Choroid plexus epithelial cell (primary cell): ENCODE results near the gene CIAO2B.
"Not testable (repeated sequence)": the region's sequence is repeated elsewhere in the genome, so short reads cannot be mapped to it uniquely, and the experiment has no call there.

Source experiments
- DNase-seq: peaks from one replicate; pipeline ENCODE4 v3.0.0-alpha.2; 2010; ENCODE audit warnings: low read depth
- H3K4me3 ChIP-seq: 2 replicates; pipeline ENCODE4 v1.5.1; 2011; ENCODE audit warnings: low read depth, mild to moderate bottlenecking, control low read depth, low read length, moderate library complexity
- TF ChIP-seq, protein P1 (sequence below): conservative IDR thresholded peaks from 2 replicates; pipeline ENCODE4 v1.5.1; 2011; ENCODE audit warnings: low read depth, mild to moderate bottlenecking, control low read depth, inconsistent platforms, low read length, moderate library complexity

The CIAO2B gene

GRCh38 chr16:66961065-66961744 is 27.0 kb upstream of the CIAO2B start, which contains the start of gene CES3:
Gene CES3, plus strand, starts transcription at chr16:66961266. Its CDS starts 42 bp downstream, at chr16:66961308.
- no peak within 1 kb of the TSS for H3K4me3 ChIP-seq
- DNase-seq, result peak; percentile 84
- TF ChIP-seq, protein P1, sequence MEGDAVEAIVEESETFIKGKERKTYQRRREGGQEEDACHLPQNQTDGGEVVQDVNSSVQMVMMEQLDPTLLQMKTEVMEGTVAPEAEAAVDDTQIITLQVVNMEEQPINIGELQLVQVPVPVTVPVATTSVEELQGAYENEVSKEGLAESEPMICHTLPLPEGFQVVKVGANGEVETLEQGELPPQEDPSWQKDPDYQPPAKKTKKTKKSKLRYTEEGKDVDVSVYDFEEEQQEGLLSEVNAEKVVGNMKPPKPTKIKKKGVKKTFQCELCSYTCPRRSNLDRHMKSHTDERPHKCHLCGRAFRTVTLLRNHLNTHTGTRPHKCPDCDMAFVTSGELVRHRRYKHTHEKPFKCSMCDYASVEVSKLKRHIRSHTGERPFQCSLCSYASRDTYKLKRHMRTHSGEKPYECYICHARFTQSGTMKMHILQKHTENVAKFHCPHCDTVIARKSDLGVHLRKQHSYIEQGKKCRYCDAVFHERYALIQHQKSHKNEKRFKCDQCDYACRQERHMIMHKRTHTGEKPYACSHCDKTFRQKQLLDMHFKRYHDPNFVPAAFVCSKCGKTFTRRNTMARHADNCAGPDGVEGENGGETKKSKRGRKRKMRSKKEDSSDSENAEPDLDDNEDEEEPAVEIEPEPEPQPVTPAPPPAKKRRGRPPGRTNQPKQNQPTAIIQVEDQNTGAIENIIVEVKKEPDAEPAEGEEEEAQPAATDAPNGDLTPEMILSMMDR, result peak; percentile 90

GRCh38 chr16:66960270-66960669 is 26.1 kb upstream of the CIAO2B start:
- no peak for DNase-seq
- TF ChIP-seq, protein P1, result no peak
- H3K4me3 ChIP-seq, result no peak overlapping the region

GRCh38 chr16:66959704-66960161 is 25.5 kb upstream of the CIAO2B start:
- H3K4me3 ChIP-seq, result no peak overlapping the region
- TF ChIP-seq, protein P1, result no peak
- DNase-seq, result no peak

DNA sequence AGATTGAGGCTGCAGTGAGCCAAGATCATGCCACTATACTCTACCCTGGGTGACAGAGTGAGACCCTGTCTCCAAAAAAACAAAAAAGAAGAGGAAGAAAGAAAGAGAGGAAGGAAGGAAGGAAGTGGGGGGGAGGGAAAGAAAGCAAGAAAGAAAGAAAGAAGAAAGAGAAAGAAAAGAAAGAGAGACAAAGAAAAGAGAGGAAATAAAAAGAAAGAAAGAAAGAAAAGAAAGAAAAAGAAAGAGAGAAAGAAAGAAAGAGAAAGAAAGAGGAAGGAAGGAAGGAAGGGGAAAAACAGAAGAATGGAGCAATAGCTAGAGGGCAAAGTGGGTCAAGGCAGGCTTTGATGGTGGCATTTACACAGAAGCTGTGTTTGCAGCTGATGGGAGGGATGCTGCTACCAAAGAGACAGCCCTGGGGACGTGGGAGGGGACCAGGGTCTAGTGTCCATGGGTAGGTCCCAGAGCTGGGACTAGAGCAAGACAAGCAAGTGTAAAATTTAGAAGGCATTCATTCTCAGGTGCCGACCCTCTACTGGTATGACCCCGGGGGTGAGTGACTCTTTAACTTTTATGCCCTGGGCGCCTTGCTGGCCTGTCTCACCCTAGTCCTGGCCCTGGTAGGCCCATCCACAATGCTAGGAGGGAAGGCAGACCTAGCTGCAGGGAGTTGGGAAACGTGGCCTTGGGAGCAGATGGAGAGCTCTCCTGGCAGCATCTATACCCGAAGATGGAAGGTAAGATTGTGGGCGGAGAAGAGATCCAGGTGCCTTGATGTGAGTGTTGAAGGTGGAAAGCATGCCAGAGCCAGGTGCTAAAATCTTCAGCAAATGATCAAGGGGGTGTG is 24.9 kb upstream of the CIAO2B start:
- DNase-seq, result no peak
- TF ChIP-seq, protein P1, result no peak
- no peak overlapping the region for H3K4me3 ChIP-seq

GRCh38 chr16:66956154-66956457 is 21.9 kb upstream of the CIAO2B start:
- not testable (repeated sequence) for H3K4me3 ChIP-seq, DNase-seq

DNA sequence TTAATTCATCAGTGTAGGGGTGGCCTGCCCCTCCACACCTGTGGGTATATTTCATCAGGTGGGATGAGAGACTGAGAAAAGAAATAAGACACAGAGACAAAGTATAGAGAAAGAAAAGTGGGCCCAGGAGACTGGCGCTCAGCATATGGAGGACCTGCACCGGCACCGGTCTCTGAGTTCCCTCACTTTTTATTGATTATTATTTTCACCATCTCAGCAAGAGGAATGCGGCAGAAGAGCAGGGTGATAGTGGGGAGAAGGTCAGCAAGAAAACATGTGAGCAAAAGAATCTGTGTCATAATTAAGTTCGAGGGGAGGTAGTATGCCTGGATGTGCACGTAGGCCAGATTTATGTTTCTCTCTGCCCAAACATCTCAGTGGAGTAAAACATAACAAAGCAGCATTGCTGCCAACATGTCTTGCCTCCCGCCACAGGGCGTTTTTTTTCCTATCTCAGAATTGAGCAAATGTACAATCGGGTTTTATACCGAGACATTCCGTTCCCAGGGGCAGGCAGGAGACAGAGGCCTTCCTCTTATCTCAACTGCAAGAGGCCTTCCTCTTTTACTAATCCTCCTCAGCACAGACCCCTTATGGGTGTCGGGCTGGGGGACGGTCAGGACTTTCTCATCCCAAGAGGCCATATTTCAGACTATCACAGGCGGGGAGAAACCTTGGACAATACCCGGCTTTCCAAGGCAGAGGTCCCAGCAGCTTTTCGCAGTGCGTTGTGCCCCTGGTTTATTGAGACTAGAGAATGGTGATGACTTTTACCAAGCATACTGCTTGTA is 21.4 kb upstream of the CIAO2B start:
- not testable (repeated sequence) for H3K4me3 ChIP-seq, DNase-seq

- TF ChIP-seq, protein P1, result peak; percentile 91
- DNase-seq, result peak; percentile 86
- no peak overlapping the region for H3K4me3 ChIP-seq
Measured at GRCh38 chr16:66954097-66954659, 20.0 kb upstream of the CIAO2B start.
